IMR-90 (cell line): ENCODE measurements around the gene ITPK1.

Source experiments
- FOS ChIP-seq: fragments of 150-350 bp; IDR thresholded peaks from 2 replicates; pipeline ENCODE4 v1.6.1; 2016; ENCODE audit warnings: low read depth, low read length
- POLR2A ChIP-seq: IDR thresholded peaks from 2 replicates; pipeline ENCODE4 v1.6.1; 2012; ENCODE audit warnings: mild to moderate bottlenecking, low read depth, low read length
- RAD21 ChIP-seq: IDR thresholded peaks from 2 replicates; pipeline ENCODE4 v1.6.1; 2012; ENCODE audit warnings: low read length, improper control_type of control experiment
- RFX5 ChIP-seq: IDR thresholded peaks from 2 replicates; pipeline ENCODE4 v1.8.0; 2012; ENCODE audit warnings: low read depth, mild to moderate bottlenecking, low read length, moderate library complexity
- SMC3 ChIP-seq: fragments of 150-350 bp; IDR thresholded peaks from 2 replicates; pipeline ENCODE4 v1.6.1; 2016; ENCODE audit warnings: low read depth, mild to moderate bottlenecking, antibody characterized with exemption, low read length, moderate library complexity
- TF ChIP-seq, protein P1 (sequence below): conservative IDR thresholded peaks from 2 replicates; pipeline ENCODE4 v1.5.1; 2012; ENCODE audit warnings: mild to moderate bottlenecking, low read depth, low read length, improper control_type of control experiment
- TF ChIP-seq, protein P2 (sequence below): fragments of 150-350 bp; IDR thresholded peaks from 2 replicates; pipeline ENCODE4 v1.6.1; 2017; ENCODE audit warnings: mild to moderate bottlenecking, antibody characterized with exemption, low read length, low read depth

DNA sequence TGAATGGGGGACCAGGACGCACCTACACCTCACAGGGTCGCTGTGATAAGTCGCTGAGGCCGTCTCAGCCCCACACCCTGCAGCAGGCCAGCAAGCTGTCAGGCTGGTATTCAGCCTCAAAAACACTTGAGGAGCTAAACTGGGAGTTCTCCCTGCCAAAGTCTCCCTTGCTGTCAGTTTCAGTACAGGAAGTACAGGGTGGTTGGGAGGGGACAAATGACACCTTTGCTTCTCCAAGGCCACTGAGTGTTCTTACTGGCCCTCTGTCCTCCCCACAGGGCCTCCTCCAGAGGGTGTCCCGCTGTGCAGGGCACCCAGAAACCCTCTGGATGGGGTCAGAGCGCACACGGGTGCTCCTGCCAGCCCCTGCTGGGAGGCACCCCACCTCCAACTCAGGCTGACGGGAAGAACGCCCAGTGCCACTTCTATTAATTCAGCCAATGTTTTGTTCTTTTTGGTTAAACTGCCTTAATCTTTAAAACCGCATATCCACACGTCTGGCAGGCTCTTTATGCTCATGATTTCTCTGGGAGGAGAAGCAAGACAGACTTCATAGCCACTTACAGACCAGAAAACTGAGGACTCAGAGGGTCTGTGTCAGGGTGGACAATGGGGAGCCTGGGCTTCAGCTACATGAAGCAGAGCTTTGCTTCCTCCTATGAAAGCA, 75.9 kb downstream of the ITPK1 start:
- TF ChIP-seq RFX5, result no peak
- no peak for TF ChIP-seq RAD21
- no peak for TF ChIP-seq POLR2A
- TF ChIP-seq, protein P1, sequence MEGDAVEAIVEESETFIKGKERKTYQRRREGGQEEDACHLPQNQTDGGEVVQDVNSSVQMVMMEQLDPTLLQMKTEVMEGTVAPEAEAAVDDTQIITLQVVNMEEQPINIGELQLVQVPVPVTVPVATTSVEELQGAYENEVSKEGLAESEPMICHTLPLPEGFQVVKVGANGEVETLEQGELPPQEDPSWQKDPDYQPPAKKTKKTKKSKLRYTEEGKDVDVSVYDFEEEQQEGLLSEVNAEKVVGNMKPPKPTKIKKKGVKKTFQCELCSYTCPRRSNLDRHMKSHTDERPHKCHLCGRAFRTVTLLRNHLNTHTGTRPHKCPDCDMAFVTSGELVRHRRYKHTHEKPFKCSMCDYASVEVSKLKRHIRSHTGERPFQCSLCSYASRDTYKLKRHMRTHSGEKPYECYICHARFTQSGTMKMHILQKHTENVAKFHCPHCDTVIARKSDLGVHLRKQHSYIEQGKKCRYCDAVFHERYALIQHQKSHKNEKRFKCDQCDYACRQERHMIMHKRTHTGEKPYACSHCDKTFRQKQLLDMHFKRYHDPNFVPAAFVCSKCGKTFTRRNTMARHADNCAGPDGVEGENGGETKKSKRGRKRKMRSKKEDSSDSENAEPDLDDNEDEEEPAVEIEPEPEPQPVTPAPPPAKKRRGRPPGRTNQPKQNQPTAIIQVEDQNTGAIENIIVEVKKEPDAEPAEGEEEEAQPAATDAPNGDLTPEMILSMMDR, result no peak
- no peak for TF ChIP-seq FOS
- no peak for TF ChIP-seq SMC3
- TF ChIP-seq, protein P2, sequence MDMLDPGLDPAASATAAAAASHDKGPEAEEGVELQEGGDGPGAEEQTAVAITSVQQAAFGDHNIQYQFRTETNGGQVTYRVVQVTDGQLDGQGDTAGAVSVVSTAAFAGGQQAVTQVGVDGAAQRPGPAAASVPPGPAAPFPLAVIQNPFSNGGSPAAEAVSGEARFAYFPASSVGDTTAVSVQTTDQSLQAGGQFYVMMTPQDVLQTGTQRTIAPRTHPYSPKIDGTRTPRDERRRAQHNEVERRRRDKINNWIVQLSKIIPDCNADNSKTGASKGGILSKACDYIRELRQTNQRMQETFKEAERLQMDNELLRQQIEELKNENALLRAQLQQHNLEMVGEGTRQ, result no peak
